HG03571 (cell line): ENCODE measurements around the gene SLC24A3.
"Not testable (repeated sequence)": the region's sequence is repeated elsewhere in the genome, so short reads cannot be mapped to it uniquely, and the experiment has no call there.

Experiments
- ATAC-seq: cut with Tn5 transposase; IDR thresholded peaks from one replicate; pipeline ENCODE4 v1.9.1; 2021; ENCODE audit not compliant: unreplicated experiment

The SLC24A3 gene

DNA sequence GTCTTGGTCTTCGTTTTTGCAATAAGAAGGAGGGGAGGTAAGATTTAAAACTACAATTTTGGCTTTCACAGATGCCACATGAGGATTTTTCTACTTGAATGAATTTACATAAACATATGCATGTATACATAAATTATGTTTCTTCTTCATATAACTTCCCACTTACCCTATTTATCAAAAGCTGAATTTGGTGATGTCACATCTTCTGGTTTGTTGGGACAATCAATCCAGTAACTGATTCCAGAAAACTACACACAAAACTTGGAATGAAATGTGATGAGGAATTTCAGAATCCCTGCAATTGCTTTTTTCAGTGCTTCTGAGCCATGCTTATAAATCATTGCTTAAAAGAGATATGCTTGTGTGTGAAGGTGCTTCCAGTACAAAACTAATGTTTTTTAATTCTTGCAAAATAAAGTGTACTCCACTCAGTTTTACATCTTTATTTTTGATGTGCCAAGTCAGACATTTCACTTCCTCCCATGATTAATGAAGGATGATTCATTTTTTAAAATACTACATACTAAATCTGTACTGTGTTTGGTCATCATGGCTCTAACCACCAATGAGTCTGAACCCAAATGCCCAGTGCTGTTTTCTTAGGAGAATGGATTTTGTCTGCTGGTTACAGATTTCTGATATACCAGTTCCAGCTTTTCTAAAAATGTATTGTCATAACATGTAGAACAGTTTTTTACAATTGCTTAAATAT, 513.5 kb downstream of the SLC24A3 start:
- no peak for ATAC-seq

- no peak for ATAC-seq
Measured at GRCh38 chr20:19727251-19727847, 514.9 kb downstream of the SLC24A3 start.

DNA sequence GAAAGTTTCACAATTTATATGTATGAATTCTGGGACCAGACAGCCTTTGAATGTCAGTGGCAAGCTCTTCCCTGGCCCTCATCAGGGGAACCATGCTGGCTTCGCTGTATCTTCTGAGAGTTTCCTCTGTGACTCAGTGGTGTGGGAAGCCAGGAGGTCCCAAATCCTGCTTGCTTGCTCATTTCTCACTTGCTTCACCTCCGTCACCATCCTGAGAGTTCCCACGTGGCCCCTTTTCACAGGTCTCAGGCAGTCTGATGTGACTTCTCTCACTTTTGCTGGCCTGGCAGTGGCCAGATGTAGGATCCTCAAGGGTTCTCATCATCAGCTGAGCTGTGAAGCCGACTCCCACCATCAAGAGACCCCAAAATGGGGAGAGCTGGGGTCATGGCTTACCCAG, 517.2 kb downstream of the SLC24A3 start:
- no peak for ATAC-seq

- no peak for ATAC-seq
Measured at GRCh38 chr20:19730706-19731105, 518.3 kb downstream of the SLC24A3 start.

GRCh38 chr20:19734811-19735210, 522.4 kb downstream of the SLC24A3 start:
- no peak for ATAC-seq

DNA sequence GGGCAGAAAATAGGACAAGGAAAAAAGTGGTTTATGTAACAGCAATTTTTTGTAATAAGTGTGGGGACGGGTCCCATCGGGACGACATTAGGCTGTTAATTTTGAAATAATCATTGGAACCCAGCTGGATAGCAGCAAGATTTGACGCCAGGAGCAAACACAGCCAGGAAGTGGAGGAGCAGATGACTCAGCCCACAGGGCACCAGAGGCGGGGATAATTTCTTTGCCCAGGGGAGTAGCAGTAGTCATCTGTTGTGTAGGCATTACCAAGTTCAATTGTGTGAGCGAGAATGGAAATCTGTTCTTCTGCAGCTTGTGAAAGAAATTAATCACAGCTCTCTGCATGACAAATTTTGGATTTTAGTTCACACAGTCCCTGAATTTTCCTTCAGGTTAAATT, 523.0 kb downstream of the SLC24A3 start:
- ATAC-seq, result no peak

- no peak for ATAC-seq
Measured at GRCh38 chr20:19737025-19737424, 524.6 kb downstream of the SLC24A3 start.

DNA sequence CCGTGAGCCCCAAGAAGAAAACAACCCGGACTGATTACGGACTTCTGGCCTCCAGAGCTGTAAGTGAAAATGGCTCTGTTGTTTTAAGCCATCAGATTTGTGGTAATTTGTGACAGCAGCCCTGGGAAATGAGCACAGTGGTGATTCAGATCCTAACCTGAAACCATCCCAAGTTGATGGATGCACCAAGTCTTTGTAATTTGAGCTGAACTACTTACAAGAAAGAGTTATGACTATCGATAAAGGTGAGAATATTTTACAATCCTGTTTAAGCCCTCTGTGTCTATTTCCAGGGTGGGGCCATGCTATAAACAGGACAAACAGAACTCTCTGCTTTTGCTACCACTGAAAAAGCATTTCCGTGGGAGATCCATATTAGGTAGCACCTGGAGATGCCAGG, 526.5 kb downstream of the SLC24A3 start:
- ATAC-seq, result no peak

- ATAC-seq, result no peak
Measured at GRCh38 chr20:19739351-19739750, 526.9 kb downstream of the SLC24A3 start.

DNA sequence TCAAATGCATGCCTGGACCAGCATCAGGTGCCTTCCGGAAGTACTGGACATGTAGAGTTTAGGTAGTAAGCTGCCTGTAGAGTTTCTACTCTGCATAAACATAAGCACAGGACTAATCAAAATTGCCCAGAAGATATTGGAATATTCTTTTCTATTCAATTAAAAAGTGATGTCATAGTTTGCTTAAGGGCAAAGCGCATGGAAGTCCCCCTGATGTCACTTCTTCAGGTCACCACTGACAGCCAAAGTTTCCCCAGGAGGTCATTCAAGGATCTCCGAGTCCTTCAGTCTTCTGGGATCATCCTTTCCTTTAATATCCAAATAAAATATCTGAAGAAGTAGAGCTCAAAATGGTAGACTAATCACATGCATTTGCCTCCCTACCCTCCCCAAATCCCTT, 528.1 kb downstream of the SLC24A3 start:
- no peak for ATAC-seq

DNA sequence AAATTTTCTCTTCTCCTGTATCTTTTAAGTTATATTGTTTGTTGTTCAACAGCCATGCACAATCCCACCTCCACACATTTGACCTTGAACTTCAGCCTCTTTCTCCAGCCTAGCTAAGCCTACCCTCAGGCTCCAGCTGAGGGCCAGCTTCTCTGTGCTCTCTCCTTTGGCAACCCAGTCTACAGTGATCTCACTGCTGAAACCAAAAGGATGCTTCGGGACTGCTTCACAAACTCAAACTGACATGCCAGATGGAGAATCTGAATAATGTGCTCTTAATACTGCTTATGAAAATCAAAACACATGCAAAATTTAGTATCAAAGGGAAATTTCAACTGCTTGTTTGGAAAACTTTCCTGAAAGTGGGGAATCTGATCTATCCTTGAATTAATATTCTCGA, 529.5 kb downstream of the SLC24A3 start:
- ATAC-seq, result no peak

DNA sequence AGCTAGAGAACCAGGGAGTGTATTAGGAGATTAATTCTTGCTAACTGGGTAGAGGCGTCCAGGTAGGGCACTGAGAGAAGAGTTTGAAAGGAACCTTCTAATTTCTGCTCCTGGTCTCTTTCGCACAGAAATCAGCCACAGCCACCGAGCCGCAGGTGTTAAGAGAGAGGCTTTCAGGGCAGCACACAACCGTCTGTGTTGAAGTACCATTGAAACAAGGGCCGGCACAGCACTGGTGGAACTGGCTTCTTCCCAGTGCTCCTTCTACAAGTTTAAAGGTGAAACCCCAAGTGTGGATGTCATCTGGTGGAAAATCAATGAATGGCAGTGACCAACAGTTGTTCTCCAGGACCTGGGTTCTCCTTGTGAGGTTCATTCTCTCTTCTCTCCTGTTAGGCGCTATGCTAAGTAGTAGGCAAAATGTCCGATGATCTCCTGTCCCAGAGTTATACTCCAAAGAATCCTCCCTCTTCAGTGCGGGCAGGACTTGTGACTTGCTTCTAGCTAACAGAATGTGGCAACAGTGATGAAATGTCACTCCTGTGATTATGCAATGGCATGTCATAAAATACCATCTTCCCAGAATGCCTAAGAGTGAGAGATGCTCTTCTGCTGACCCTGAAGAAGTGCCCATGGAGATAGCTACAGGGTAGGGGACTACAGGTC, 530.7 kb downstream of the SLC24A3 start:
- no peak for ATAC-seq

DNA sequence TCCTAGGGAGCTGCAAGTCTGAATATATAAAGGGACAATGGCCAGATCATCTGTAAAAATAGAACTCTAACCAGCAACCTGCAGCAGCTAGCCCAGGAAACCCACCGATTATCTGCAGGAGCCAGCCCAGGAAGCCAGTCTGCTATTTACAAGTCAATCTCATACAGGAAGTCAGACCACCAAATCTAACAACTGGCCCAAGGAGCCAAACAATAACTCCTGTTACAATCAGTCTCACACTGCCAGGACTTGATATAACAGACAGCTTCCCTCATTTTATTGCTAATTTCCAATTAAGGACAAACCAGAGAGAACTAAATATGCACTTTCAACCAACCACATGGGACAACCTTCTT, 531.2 kb downstream of the SLC24A3 start:
- no peak for ATAC-seq

DNA sequence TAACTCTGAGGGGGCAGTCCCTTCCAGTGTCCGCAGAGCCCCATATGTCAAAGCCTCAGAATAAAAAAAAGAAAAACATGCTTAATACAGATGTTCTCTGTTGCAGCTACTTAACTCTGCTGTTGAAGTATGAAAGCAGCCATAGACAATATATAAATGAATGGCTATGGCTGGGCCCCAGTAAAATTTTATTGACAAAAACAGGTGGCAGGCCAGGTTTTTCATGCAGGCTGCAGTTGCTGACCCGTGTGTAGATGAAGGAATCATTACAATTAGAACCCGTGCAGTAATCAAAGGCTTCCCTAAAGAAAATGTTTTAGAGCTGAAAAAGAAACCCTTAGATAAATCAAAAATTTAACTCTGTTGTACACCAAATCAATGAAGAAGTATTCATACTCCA, 532.7 kb downstream of the SLC24A3 start:
- ATAC-seq, result no peak

DNA sequence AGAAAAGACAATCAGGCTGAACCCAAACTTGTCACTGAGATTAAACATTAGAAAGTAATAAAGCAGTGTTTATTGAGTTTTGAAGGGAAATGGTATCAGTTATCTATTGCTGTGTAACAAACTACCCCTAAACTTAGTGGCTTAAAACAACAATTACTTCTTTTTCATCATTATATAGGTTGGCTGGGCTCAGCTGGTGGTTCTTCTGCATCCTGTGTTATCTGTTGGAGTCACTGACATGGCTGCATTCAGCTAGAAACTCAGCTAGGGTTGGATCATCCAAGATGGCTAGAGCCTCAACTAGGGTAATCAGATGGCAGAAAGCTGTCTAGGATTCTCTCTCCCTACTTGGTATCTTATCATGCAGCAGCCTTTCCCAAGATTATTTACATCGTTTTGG, 533.1 kb downstream of the SLC24A3 start:
- no peak for ATAC-seq

DNA sequence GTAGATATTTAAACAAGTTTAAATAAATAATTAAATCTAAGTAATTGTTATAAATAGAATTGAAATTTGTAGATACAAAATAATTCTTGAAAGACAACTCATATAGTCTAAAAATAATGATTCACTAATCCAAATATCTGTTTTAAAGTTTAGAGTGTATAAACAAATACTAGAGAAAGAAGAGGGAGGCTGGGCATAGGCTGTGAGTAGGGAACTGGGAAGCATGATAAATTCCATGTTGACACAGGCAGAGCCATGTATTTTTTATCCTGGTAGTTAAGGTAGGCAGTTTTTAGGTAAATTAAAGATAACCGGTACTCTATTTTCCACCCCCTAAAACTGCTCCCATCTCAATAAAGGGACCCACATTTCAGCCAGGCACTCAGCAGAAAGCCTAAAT, 534.0 kb downstream of the SLC24A3 start:
- ATAC-seq, result no peak

GRCh38 chr20:19747903-19748302, 535.5 kb downstream of the SLC24A3 start:
- no peak for ATAC-seq

DNA sequence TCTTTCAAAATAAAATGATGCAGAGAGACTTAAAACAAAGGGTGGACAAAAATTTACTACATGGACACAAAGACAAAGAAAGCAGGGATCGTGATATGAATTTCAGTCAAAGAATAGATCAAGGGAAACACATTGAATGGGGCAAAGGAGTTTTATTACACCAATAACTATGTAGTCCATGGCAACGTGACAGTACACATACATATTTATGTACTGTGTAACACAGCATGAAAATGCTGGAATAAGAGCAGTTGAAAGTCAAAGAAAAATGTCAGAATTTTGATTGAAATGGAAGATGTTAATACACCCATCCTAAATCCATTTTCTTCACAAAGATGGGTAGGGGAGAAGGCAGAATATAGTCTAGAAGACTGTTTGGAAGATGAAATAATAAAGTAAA, 536.2 kb downstream of the SLC24A3 start:
- no peak for ATAC-seq

DNA sequence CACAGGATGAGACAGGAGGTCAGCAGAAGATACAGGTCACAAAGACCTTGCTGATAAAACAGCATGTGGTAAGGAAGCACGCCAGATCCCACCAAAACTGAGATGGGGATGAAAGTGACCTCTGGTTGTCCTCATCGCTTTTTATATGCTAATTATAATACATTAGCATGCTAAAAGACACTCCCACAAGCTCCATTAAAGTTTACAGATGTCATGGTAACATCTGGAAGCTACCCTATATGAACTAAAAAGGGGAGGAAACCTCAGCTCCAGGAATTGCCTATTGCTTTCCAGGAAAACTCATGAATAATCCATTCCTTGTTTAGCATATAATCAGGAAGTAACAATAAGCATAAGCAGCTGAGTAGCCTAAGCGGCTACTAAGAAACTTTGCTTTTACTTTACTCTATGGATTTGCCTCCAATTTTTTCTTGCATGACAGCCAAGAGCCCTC, 537.2 kb downstream of the SLC24A3 start:
- ATAC-seq, result no peak

- no peak for ATAC-seq
Measured at GRCh38 chr20:19750101-19750606, 537.7 kb downstream of the SLC24A3 start.

GRCh38 chr20:19750907-19751636, 538.6 kb downstream of the SLC24A3 start:
- ATAC-seq, result no peak

- ATAC-seq, result not testable (repeated sequence)
Measured at GRCh38 chr20:19754201-19754600, 541.8 kb downstream of the SLC24A3 start.
